ENCODE measurements around the gene TTC7B. TPM values are rescaled to one million over a fixed set of nuclear protein-coding genes. Genes with fewer than 3 reads are reported as not detected.

TTC7B gene
- total and polyA plus RNA-seq, 2 experiments from 2014 or later, result 7.9 to 28.6 TPM

GRCh38 chr14:90663140-90663539, 153.1 kb downstream of the TTC7B start:
- Histone ChIP-seq H3K36me3 (ENCODE audit: insufficient read depth) (no peaks in the 10 kb centered on the region), H3K27ac (ENCODE audit: low read depth) (no peak overlapping the region), H3K79me2 (replicated peaks; ENCODE audit: insufficient read depth) (no peaks in the 10 kb centered on the region), H3K4me3 (no peak overlapping the region), H4K20me1 (replicated peaks; ENCODE audit: insufficient read depth) (no peaks in the 10 kb centered on the region), H3K4me2 (no peak overlapping the region), H2AFZ (no peak overlapping the region), H3K27me3 (ENCODE audit: insufficient read depth) (no peaks in the 10 kb centered on the region), H3K4me1 (ENCODE audit: insufficient read depth) (peaks cover 25% of the 10 kb centered on the region), H3F3A (replicated peaks; ENCODE audit: low read depth) (no peaks in the 10 kb centered on the region), H3K9me2 (ENCODE audit: insufficient read depth) (no peaks in the 10 kb centered on the region)
- Mint-ChIP-seq H3K9me3 (no peaks in the 10 kb centered on the region), H3K27ac (no peak overlapping the region), H3K27me3 (ENCODE audit: insufficient read depth, low read depth, poor library complexity) (peaks cover 9% of the 10 kb centered on the region), H3K36me3 (ENCODE audit: low read depth) (no peaks in the 10 kb centered on the region), H3K4me1 (peaks cover 25% of the 10 kb centered on the region), H3K4me3 (no peak overlapping the region)
- TF ChIP-seq STAT1 (IDR thresholded peaks at IDR 0.05; ENCODE audit: unreplicated experiment), result no peak
- no peak for TF ChIP-seq ZNF331 (CRISPR knock-in tag; IDR thresholded peaks at IDR 0.05; ENCODE audit: low read depth)
- no peak for TF ChIP-seq JUNB (IDR thresholded peaks at IDR 0.05; ENCODE audit: unreplicated experiment)
- TF ChIP-seq ETS1 (IDR thresholded peaks at IDR 0.05), result no peak
- TF ChIP-seq NANOG (IDR thresholded peaks at IDR 0.05; ENCODE audit: borderline replicate concordance), result no peak
- TF ChIP-seq ZNF462 (CRISPR knock-in tag; IDR thresholded peaks at IDR 0.05), result no peak
- no peak for TF ChIP-seq CREB1 (CRISPR knock-in tag; IDR thresholded peaks at IDR 0.05; ENCODE audit: low read depth)
- TF ChIP-seq POLR2AphosphoS5 (IDR thresholded peaks at IDR 0.05; ENCODE audit: low read depth), result no peak
- no peak for TF ChIP-seq ZNF114 (CRISPR knock-in tag; IDR thresholded peaks at IDR 0.05)
- TF ChIP-seq EZH2phosphoT487 (IDR thresholded peaks at IDR 0.05; ENCODE audit: unreplicated experiment), result no peak
- TF ChIP-seq REST (IDR thresholded peaks at IDR 0.05; ENCODE audit: unreplicated experiment), result no peak
- no peak for TF ChIP-seq EZH2 (IDR thresholded peaks at IDR 0.05; ENCODE audit: low read depth, unreplicated experiment)
- TF ChIP-seq CTCF (conservative IDR thresholded peaks at IDR 0.05; ENCODE audit: low read depth in 2 of 2), result no peak
- no peak for ATAC-seq
- DNase-seq (ENCODE audit: low spot score), result no peak

Measured in GM23338 (cell line).